Head of caudate nucleus (tissue), 42 donors: ENCODE data around the gene PRSS36.
"Not testable (repeated sequence)": the region's sequence is repeated elsewhere in the genome, so short reads cannot be mapped to it uniquely, and the experiment has no call there.

Experiments
- DNase-seq, 42 donors: peaks; one replicate each; pipeline versions ENCODE4 v3.0.0 to v3.0.0-alpha.2; 2020 to 2021; ENCODE audit warnings: mixed read lengths in 7 of 42
- intact Hi-C: fragments of 100-400 bp; cut with DNase I; formaldehyde crosslinking; loops from one replicate; pipeline ENCODE4 v1.15.0; 2022

PRSS36 gene

GRCh38 chr16:31145398-31145990 is 4.4 kb downstream of the PRSS36 start:
- no peak for DNase-seq
- intact Hi-C loops, result no loop called here

GRCh38 chr16:31144418-31144817 is 5.4 kb downstream of the PRSS36 start:
- intact Hi-C loops, DNase-seq: not testable (repeated sequence)

- DNase-seq, result no peak
- intact Hi-C loops, result no loop called here
These were observed 6.1 kb downstream of the PRSS36 start for GRCh38 chr16:31143694-31144148.

GRCh38 chr16:31143011-31143693 is 6.7 kb downstream of the PRSS36 start:
- peak in 2 of 42 donors; percentile 12 to 14 for DNase-seq
- intact Hi-C loops, result no loop called here

- DNase-seq, result peak; percentile 93 to 99 (median 97)
- intact Hi-C loops, result no loop called here
These were observed 7.5 kb downstream of the PRSS36 start for GRCh38 chr16:31142109-31143010.

- DNase-seq, result peak in 15 of 42 donors; percentile 8 to 61 (median 26)
- intact Hi-C loops, result no loop called here
These were observed 8.3 kb downstream of the PRSS36 start for GRCh38 chr16:31141489-31142108.

GRCh38 chr16:31141071-31141469 is 8.8 kb downstream of the PRSS36 start:
- DNase-seq, intact Hi-C loops: not testable (repeated sequence)

GRCh38 chr16:31138621-31139578 is 11.0 kb downstream of the PRSS36 start:
- intact Hi-C loops, result no loop called here
- no peak for DNase-seq

GRCh38 chr16:31136822-31137499 is 12.9 kb downstream of the PRSS36 start:
- DNase-seq, intact Hi-C loops: not testable (repeated sequence)

GRCh38 chr16:31136287-31136662 is 13.6 kb downstream of the PRSS36 start:
- intact Hi-C loops, result no loop called here
- no peak for DNase-seq

- intact Hi-C loops, result no loop called here
- DNase-seq, result no peak
These were observed 14.2 kb downstream of the PRSS36 start, which contains the start of gene PRSS8 for GRCh38 chr16:31135535-31136286. Gene PRSS8 (minus strand): TSS chr16:31135727. CDS start chr16:31135498, 229 bp downstream.

GRCh38 chr16:31134625-31135534 is 15.0 kb downstream of the PRSS36 start:
- no peak for DNase-seq
- intact Hi-C loops, result no loop called here

GRCh38 chr16:31134091-31134571 is 15.7 kb downstream of the PRSS36 start:
- intact Hi-C loops, result no loop called here
- peak in 1 of 42 donors; percentile 16 for DNase-seq

GRCh38 chr16:31133046-31133501 is 16.8 kb downstream of the PRSS36 start:
- no peak for DNase-seq
- intact Hi-C loops, result no loop called here

- no peak for DNase-seq
- intact Hi-C loops, result no loop called here
These were observed 17.4 kb downstream of the PRSS36 start for GRCh38 chr16:31132303-31132979.
